ENCODE results near the gene MGAT5.

MGAT5 gene

GRCh38 chr2:134445116-134445515, 191.2 kb downstream of the MGAT5 start:
- FAIRE-seq, result no peak
- no peak for DNase-seq (ENCODE audit: low spot score)

DNA sequence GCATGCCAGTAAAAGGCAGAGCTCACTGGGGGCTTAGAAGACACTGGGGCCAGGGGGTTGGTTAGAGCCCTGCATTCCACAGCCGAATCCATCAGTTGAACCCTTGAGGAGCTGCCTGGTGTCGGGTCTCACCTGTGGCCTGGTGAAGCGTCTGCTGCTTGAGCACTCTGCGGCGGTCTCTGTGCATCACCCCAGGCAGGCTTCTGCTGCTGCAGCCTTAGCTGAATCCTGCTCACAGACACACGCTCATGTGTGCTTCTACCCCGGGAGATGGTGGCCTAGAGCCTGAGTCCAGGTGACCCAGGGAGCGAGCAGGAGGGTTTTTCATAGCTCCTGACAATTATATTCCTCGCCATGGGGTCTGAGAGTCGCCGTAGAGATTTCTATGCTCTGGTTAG, 192.1 kb downstream of the MGAT5 start:
- no peak for FAIRE-seq
- DNase-seq (ENCODE audit: low spot score), result no peak

DNA sequence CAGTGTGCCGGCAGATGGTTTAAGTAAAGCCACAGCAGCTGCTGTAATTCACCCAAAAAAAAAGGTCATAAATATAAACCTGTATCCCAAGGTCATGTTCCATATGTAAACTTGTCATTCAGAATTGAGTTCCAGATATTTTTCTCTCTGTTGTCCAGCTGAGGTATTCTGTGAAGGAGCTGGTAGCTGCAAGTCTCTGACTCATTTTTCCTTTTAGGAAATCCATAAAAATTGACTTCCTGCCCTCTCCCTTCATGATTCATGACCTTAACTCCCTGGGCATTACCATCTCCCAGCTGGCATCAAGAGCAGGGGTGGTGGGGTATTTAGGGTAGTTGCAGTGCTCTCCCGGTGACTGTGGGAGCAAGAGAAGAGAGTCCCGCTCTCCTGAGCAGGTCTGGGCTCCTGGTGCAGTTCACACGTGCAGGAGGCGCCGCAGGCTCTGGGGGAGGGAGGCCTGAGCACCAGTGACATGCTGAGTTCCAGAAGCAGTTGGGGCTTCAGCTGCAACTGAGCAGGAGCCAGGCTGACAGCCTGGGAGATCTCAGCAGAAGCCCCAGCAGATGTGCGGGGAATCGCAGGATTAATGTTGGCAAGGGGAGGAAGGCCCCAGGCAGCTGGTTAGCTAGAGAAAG, 192.6 kb downstream of the MGAT5 start:
- DNase-seq (ENCODE audit: low spot score), result no peak
- no peak for FAIRE-seq

DNA sequence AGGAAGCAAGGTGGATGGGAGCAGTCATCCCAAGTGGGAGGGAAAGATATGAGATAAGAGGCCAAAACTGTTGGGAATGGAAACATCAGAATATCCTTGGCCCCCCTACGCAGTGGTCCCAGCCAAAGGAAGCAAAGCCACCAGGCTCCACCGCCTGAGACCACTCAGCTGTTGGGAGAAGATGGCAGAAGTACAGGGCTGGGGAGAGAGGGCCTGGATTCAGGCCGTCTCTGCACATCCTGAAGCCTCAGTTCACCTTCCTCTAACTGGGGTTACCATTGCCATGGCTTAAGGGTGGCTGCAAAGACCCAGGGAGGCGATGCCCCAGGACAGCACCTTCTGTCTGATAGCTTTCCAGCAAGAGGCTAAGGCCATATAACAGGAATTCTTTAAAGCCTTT, 193.8 kb downstream of the MGAT5 start:
- DNase-seq (ENCODE audit: low spot score), result no peak
- FAIRE-seq, result no peak

DNA sequence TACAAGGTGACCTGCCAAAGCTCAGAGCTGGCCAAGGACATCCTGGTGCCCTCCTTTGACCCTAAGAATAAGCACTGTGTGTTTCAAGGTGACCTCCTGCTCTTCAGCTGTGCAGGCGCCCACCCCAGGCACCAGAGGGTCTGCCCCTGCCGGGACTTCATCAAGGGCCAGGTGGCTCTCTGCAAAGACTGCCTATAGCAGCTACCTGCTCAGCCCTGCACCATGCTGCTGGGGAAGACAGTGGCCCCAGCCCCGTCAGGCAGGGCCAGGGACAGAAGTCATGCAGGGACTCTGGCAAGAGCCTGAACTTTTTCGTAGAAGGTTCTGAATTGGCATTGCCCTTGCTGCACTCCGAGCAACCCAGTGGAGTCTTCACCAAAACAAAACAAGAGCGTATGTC, 194.8 kb downstream of the MGAT5 start:
- no peak for DNase-seq (ENCODE audit: low spot score)
- FAIRE-seq, result no peak

- FAIRE-seq, result no peak
- no peak for DNase-seq (ENCODE audit: low spot score)
Observed at GRCh38 chr2:134449157-134449556, 195.3 kb downstream of the MGAT5 start.

GRCh38 chr2:134449751-134450513, 196.1 kb downstream of the MGAT5 start:
- no peak for FAIRE-seq
- DNase-seq (ENCODE audit: low spot score), result no peak

DNA sequence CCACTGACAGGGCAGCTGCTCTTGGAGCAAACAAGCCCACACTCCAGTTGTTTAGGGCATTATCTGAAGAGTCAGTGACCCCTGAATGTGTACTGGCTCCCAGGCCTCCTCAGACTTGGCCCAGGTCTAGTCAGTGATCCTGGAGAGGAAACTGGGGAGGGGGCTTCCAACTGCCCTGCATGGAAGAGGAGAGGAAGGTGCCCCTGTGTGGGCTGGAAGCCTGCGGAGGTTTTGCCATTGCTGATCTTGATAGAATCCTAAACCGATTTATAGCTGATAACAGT, 197.4 kb downstream of the MGAT5 start:
- no peak for FAIRE-seq

DNA sequence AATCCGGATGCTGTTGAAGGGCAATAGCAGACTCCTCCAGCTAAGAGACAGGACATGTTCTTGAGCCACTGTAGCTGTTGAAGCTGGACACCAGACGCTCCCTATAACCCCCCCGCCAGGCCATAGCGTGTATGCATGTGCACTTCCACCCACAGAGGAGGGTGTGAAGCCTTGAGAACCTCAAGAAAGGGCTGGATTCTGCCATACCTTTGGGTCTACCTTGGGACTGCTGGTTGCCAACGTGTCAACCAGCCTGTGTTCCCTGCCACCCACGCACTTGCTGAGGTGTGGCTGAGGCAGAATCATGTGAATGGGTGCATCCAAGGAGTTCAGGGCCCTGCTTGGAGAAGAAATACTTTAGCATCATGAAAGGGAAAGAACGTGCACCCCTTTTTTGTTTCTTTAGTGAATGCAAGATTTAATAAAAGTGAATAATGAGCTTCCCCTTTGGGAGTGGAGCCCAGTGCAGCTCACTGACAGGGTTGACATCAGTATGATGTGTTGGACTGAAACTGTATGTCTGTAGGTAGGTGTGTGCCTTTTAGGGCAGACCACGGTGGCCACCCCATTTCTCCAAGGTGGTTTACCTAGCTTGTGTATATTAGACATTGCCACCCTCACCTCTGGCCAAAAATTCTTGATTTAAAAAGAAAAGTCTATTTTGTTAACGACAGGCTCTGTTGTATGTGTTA, 198.3 kb downstream of the MGAT5 start:
- FAIRE-seq, result no peak
- no peak for DNase-seq (ENCODE audit: low spot score)

More for the DNA sequence above, 197.4 kb downstream of the MGAT5 start:
- no peak for DNase-seq (ENCODE audit: low spot score)

DNA sequence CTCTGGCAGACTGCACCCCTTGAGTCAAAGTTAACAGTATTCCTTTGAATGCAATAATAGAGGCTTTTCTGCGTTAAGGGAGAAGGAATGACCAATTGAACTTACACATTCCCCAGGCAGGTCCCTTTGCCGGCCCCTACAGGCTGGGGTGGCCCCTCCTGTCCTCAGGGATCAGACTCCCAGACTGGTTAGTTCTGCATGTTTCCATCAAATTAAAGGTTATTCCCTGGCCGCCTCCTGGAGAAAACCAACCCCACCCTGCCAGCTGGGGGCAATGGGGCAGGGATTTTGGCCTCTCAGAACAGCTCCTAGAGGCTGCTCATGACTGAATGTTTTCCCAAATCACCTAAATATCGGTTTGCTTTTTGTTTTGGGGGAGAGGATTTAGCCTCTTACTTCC, 199.6 kb downstream of the MGAT5 start:
- no peak for FAIRE-seq

DNA sequence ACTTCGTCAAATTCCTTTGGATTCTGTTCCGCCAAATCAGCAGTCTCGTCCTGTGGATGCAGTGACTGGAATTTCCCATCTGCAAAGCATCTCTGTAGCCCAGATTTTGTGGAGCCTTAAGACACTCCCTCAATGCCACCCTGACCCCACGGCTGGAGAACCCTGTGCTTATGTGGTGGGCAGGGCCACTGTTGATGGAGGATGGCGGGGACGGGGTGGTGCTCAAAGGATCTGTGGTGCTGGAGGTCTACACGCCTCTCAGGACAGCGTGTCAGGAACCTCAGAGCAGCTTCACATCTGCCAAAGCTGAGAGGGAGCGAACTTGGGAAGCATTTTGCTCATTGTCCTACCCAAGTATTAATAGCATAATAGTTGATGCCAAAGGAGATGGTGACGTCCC, 200.1 kb downstream of the MGAT5 start:
- no peak for FAIRE-seq
- no peak for DNase-seq (ENCODE audit: low spot score)

More for the DNA sequence above, 199.6 kb downstream of the MGAT5 start:
- no peak for DNase-seq (ENCODE audit: low spot score)

DNA sequence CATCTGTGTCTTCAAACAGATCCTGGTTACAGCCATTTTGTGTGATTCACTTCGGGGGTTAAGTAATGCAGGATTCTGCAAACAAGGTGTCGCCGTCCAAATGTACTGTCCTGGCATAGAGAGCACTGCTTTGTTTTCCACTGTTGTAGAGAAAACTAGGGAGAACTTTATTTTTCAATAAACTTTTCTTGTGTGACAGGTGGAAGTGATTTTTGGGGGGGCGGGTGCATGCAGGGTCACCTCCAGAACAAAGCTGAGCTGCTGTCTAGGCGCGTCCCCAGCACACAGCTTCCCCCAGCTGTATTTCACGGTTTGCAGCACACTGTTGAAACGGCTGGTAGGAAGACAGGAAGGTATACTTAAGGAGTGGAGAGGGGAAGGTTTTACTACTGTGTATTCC, 200.6 kb downstream of the MGAT5 start:
- DNase-seq (ENCODE audit: low spot score), result no peak
- no peak for FAIRE-seq

- FAIRE-seq (no peak), DNase-seq (ENCODE audit: low spot score) (no peak)
Observed at GRCh38 chr2:134454931-134455330, 201.1 kb downstream of the MGAT5 start.

DNA sequence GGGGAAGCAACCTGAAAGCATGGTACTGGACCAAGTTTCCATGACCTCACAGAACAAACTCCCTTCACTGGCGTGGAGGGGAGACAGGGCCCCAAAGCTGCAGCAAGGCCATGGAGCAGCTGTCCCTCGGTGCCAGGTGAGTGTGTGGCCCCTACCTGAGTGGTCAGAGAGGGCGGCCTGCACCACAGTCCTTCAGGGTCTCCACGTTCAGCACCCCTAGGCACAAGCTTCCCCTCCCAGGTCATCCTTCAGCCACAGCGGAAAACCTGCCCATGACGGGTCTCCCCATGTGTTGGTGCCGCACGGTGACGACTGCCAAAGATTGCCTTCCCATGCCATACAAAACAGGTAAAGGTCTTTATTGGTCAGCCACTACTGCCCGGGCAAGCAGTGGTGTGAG, 201.6 kb downstream of the MGAT5 start:
- FAIRE-seq, result no peak
- DNase-seq (ENCODE audit: low spot score), result no peak

DNA sequence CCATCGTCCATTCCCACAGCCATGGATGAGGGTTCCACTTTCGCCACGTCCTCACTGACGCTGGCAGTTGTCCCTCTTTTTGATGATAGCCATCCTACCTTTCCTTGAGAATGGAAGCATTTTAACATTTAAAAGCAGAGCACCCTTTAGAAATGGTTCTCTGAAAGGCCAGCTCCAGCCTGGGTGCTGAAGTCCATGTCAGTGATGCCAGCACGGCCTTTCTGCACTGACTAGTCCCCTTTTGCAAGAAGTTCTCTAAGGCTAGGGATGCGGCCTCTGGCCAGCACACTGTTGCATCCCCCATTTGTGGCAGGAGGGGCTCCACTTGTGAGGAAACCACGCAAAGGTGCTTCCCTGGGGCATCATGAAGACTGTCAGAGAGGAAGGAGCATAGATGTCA, 203.5 kb downstream of the MGAT5 start:
- DNase-seq (ENCODE audit: low spot score), result no peak
- FAIRE-seq, result no peak

GRCh38 chr2:134457765-134458472, 204.0 kb downstream of the MGAT5 start:
- FAIRE-seq, result no peak
- DNase-seq (ENCODE audit: low spot score), result no peak

- no peak for FAIRE-seq
- DNase-seq (ENCODE audit: low spot score), result no peak
Observed at GRCh38 chr2:134458473-134458853, 204.6 kb downstream of the MGAT5 start.

DNA sequence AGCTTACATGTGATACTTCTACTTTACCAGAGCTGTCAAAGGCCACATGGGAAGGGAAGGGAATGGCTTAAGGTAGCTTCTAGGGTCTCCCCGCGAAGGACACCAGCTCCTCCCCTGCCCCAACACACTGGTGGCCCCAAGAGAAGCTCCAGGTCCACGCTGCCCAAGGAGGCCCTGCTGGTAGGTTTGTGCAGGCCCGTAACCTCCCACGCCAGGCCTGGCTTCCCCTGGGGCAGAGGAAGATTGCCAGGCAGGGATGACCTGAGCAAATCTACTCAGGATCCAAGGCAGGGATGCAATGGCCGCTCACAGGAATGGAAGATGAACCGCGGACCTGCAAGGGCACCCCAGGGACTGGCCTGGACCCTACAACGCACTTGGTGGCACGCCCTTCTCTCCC, 205.1 kb downstream of the MGAT5 start:
- no peak for FAIRE-seq
- no peak for DNase-seq (ENCODE audit: low spot score)

DNA sequence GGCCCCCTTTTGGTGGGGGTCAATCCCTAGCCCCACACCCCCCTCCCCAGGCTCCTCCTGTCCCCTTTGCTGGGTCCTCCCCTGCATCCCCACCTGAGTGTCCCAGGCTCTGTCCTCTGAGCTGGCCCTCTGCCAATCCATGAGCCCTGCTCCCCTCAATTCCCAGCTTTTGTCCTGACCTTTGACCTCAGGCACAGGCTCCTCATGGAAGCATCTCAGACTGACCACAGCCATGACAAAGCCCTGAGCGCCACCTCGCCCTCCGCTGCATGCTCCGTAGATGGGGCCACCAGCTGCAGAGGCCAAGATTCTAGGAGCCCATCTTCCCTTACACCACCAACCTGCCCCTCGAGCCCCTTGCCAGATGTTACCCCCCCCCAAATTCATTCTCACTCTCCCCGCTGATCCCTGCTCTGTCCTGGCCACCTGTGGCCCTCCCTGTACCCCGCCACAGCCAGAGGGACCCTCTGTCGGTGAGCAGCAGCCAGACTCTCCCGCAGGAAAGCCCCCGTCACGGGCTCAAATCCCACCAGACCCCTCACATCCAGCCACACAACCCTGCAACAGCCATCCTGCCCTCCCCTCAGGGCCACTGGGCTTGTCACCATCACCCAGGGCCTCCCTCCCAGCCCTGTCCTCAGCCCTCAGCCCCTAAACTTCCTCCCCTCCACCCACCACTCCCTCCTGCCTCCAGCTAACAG, 206.0 kb downstream of the MGAT5 start:
- FAIRE-seq (no peak), DNase-seq (ENCODE audit: low spot score) (no peak)

DNA sequence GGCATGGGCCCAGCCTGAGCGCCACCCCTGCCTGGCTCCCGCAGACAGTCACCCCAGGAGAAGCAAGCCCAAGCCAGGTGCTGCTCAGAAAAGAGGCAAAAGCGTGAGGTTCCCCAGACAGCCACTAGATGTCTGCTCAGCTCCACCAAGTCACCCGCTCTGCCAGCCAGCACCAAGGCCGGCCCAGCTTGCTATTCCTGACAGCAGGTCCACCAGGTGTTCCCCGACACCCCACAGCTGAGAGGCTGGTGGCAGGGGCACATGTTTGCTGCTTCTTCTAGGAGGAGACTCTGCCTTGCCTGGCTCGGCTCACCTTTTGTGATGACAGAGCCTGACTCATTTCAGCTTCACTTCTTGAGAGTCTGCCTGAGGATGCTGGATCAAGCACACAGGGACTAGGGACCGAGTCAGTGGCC, 206.7 kb downstream of the MGAT5 start:
- FAIRE-seq, result peak; percentile 81
- DNase-seq (ENCODE audit: low spot score), result peak; percentile 85

DNA sequence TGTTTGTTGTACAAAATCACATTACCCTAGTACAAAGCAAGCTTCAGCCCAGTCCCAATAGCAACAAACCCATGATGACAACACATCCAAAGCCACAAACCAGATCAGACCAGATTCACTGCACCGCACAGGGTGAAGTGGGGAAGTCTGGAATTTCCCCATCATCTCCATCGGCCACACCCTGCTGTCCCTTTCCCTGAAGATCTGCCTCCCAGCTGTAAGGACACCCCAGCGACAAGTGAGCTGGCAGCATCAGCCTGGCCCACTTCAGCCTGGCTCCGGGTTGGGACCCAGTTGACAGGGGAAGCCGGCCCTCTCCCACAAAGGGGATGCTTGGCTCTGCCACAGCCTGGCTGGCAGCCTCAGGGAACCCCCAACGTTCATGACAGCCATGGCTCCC, 207.6 kb downstream of the MGAT5 start:
- peak; percentile 32 for DNase-seq (ENCODE audit: low spot score)

DNA sequence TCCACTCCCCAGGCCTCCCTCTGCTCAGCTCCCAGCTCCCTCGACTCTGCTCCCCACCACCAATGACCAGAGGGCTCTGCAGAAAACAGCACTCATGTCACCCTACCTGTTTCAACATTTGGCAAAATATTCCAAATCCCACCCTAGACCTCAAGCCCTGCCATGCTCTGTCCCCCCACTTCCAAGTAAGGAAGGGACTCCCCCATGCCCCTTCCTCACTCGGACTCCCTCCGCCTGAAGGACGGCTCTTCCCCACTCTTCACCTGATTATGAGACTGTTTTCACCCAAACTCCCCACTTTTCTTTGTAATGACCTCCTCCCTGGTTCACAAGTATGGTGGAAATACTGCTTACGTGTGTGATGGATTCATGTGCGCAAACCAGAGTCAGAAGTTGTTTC, 208.4 kb downstream of the MGAT5 start:
- FAIRE-seq (no peak), DNase-seq (ENCODE audit: low spot score) (no peak)

More for the DNA sequence above, 207.6 kb downstream of the MGAT5 start:
- FAIRE-seq, result no peak
